ENCODE measurements around the gene PCDHGB1. TPM values are rescaled to one million over a fixed set of nuclear protein-coding genes. Genes with fewer than 3 reads are reported as not detected.
A peak's percentile ranks its signal among the peaks of the same experiment; 100 is the strongest.

PCDHGB1 gene
- total RNA-seq, 1 donor, result 3.3 TPM

DNA sequence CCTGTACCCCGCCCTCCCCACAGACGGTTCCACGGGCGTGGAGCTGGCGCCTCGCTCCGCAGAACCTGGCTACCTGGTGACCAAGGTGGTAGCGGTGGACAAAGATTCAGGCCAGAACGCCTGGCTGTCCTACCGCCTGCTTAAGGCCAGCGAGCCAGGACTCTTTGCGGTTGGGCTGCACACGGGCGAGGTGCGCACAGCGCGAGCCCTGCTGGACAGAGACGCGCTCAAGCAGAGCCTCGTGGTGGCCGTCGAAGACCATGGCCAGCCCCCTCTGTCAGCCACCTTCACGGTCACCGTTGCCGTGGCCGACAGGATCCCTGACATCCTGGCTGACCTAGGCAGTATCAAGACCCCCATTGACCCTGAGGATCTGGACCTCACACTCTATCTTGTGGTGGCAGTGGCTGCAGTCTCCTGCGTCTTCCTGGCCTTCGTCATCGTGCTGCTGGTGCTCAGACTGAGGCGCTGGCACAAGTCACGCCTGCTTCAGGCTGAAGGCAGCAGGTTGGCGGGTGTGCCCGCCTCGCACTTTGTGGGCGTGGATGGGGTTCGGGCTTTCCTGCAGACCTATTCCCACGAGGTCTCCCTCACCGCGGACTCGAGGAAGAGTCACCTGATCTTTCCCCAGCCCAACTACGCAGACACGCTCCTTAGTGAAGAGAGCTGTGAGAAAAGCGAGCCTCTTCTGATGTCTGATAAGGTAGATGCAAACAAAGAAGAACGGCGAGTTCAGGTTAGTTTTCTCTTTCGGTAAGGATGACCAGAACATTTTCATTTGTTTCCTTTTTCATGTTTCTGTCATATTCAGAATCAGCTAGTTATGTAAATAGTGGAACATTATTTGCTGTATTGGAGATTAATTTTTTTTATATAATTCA, 16.4 kb downstream of the PCDHGB1 start:
- Histone ChIP-seq H4K20me1 (ENCODE audit: insufficient read depth, low read length) (no peaks in the 10 kb centered on the region), H3K27ac (ENCODE audit: low read depth, low read length) (no peak overlapping the region), H3K9me3 (ENCODE audit: low read depth, low read length) (peaks cover 30% of the 10 kb centered on the region), H3K79me2 (ENCODE audit: insufficient read depth, low read length) (no peaks in the 10 kb centered on the region), H3K36me3 (ENCODE audit: insufficient read depth, low read length) (no peaks in the 10 kb centered on the region), H3K4me3 (ENCODE audit: insufficient read depth, low read length) (no peak overlapping the region), H3K4me1 (ENCODE audit: insufficient read depth, low read length) (no peaks in the 10 kb centered on the region), H2AFZ (ENCODE audit: low read length) (no peak overlapping the region), H3K4me2 (ENCODE audit: insufficient read depth, low read length) (no peak overlapping the region), H3K27me3 (ENCODE audit: insufficient read depth, low read length) (peaks cover 56% of the 10 kb centered on the region)
- TF ChIP-seq, protein P1, sequence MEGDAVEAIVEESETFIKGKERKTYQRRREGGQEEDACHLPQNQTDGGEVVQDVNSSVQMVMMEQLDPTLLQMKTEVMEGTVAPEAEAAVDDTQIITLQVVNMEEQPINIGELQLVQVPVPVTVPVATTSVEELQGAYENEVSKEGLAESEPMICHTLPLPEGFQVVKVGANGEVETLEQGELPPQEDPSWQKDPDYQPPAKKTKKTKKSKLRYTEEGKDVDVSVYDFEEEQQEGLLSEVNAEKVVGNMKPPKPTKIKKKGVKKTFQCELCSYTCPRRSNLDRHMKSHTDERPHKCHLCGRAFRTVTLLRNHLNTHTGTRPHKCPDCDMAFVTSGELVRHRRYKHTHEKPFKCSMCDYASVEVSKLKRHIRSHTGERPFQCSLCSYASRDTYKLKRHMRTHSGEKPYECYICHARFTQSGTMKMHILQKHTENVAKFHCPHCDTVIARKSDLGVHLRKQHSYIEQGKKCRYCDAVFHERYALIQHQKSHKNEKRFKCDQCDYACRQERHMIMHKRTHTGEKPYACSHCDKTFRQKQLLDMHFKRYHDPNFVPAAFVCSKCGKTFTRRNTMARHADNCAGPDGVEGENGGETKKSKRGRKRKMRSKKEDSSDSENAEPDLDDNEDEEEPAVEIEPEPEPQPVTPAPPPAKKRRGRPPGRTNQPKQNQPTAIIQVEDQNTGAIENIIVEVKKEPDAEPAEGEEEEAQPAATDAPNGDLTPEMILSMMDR (IDR thresholded peaks at IDR 0.05; ENCODE audit: extremely low read depth, low read depth, low read length), result no peak
- DNase-seq (ENCODE audit: insufficient read length, low spot score, missing footprints), result no peak

DNA sequence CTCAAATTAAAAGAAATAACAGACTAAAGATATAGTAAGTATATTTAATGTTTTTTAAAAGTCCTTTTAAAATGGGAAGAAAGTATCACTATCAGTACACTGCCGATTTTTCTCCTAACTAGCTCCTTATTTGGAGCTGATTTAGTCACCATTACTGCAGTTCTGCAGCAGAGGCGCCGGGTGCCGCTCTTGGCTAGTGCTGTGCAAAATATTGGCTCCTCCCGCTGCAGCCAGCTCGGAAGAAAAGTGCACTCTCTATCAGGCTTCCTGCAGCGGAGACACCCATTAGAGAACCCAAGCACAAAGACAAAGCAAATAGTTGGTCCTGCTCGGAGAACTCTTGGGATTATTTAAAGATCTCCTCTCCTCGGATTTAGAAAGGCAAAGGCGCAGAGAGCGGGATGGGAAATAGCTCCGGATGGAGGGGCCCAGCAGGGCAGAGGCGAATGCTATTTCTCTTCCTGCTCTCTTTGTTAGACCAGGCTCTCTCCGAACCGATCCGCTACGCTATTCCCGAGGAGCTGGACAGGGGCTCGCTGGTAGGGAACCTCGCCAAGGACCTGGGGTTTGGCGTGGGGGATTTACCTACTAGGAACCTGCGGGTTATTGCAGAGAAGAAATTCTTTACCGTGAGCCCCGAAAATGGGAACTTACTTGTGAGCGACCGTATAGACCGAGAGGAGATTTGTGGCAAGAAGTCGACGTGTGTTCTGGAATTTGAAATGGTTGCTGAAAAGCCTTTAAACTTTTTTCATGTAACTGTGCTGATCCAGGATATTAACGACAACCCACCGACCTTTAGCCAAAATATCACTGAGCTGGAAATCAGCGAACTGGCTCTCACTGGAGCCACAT, 20.3 kb downstream of the PCDHGB1 start, which contains the start of gene PCDHGB3:
Gene PCDHGB3, plus strand, starts transcription at position 249 of the 855 bp plus-strand sequence. Its CDS starts 153 bp downstream, at position 402.
- peaks cover 17% of the 10 kb centered on the region for H3K9me3 ChIP-seq (ENCODE audit: low read depth, low read length)
- H3K27me3 ChIP-seq (ENCODE audit: insufficient read depth, low read length), result peaks cover 41% of the 10 kb centered on the region
- peak; percentile 87 for DNase-seq (ENCODE audit: insufficient read length, low spot score, missing footprints)
- peak within 1 kb of the TSS; percentile 70 for H2AFZ ChIP-seq (ENCODE audit: low read length)
- peak within 1 kb of the TSS; percentile 78 for H3K4me2 ChIP-seq (ENCODE audit: insufficient read depth, low read length)
- no peak within 1 kb of the TSS for H3K27ac ChIP-seq (ENCODE audit: low read depth, low read length)
- TF ChIP-seq, protein P1 (IDR thresholded peaks at IDR 0.05; ENCODE audit: extremely low read depth, low read depth, low read length), result peak; percentile 60
- H4K20me1 ChIP-seq (ENCODE audit: insufficient read depth, low read length), result no peaks in the 10 kb centered on the region
- H3K36me3 ChIP-seq (ENCODE audit: insufficient read depth, low read length), result no peaks in the 10 kb centered on the region
- peak within 1 kb of the TSS; percentile 67 for H3K4me3 ChIP-seq (ENCODE audit: insufficient read depth, low read length)
- no peaks in the 10 kb centered on the region for H3K4me1 ChIP-seq (ENCODE audit: insufficient read depth, low read length)
- no peaks in the 10 kb centered on the region for H3K79me2 ChIP-seq (ENCODE audit: insufficient read depth, low read length)

DNA sequence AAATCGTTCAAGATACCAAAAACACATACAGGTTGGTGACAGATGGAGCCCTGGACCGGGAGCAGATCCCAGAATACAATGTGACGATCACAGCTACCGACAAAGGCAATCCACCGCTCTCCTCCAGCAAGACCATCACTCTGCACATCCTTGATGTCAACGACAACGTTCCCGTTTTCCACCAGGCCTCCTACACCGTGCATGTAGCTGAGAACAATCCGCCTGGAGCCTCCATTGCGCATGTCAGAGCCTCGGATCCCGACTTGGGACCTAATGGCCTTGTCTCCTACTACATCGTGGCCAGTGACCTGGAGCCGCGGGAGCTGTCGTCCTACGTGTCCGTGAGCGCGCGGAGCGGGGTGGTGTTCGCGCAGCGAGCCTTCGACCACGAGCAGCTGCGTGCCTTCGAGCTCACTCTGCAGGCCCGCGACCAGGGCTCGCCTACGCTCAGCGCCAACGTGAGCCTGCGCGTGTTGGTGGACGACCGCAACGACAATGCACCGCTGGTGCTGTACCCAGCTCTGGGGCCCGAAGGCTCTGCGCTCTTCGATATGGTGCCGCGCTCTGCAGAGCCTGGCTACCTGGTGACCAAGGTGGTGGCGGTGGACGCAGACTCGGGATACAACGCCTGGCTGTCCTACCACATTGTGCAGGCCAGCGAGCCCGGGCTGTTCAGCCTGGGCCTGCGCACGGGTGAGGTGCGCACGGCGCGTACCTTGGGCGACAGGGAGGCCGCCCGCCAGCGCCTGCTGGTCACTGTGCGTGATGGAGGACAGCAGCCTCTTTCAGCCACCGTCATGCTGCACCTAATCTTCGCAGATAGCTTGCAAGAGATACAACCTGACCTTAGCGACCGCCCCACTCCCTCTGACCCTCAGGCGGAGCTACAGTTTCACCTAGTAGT, 21.9 kb downstream of the PCDHGB1 start:
- H3K27me3 ChIP-seq (ENCODE audit: insufficient read depth, low read length), result peaks cover 25% of the 10 kb centered on the region
- no peak for DNase-seq (ENCODE audit: insufficient read length, low spot score, missing footprints)
- H3K4me3 ChIP-seq (ENCODE audit: insufficient read depth, low read length), result no peak overlapping the region
- no peak overlapping the region for H2AFZ ChIP-seq (ENCODE audit: low read length)
- H3K79me2 ChIP-seq (ENCODE audit: insufficient read depth, low read length), result no peaks in the 10 kb centered on the region
- H3K36me3 ChIP-seq (ENCODE audit: insufficient read depth, low read length), result no peaks in the 10 kb centered on the region
- peaks cover 8% of the 10 kb centered on the region for H3K9me3 ChIP-seq (ENCODE audit: low read depth, low read length)
- no peaks in the 10 kb centered on the region for H3K4me1 ChIP-seq (ENCODE audit: insufficient read depth, low read length)
- no peaks in the 10 kb centered on the region for H4K20me1 ChIP-seq (ENCODE audit: insufficient read depth, low read length)
- no peak overlapping the region for H3K27ac ChIP-seq (ENCODE audit: low read depth, low read length)
- H3K4me2 ChIP-seq (ENCODE audit: insufficient read depth, low read length), result no peak overlapping the region
- TF ChIP-seq, protein P1 (IDR thresholded peaks at IDR 0.05; ENCODE audit: extremely low read depth, low read depth, low read length), result no peak
